ENCODE data around the gene ANO9. TPM values are rescaled to one million over a fixed set of nuclear protein-coding genes. Genes with fewer than 3 reads are reported as not detected.

Gene ANO9
- total and polyA plus RNA-seq, 10 donors, result 10.2 to 53.8 (median 26.3) TPM

DNA sequence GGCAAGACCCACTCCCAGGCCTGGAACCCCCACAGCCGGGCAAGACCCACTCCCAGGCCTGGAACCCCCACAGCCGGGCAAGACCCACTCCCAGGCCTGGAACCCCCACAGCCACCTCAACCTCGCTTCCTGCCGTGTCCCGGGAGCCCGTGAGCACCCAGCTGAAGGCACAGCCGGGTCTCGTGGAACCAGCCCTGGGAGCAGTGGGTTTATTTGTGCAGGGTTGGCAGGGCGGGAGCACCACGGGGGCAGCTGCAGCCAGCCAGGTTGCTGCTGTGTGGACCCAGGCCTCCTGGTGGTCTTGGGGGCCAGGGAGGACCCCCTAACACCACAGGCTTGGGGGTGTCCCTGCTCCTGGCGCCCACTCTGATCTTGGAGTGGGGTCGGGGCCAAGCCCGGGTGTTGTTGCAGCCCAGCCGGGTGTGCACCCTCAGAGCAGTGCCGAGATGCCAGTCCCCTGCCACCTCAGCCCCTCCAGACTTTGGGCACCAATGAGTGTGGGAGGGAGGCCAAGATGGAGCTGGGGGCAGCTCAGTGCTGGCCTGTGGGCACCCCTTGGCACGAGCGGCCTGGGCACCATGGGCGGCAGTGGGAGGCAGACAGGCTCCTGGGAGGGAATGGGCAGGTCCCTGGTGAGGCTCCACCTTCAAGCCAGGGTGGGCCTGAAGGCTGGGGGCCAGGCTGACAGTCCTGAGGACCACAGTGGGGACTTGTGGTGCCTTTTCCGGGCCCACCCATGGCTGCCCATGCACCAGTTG, 56.0 kb downstream of the ANO9 start:
- H3K27ac ChIP-seq, result peak overlapping the region in 1 of 8 donors; percentile 21
- intact Hi-C loops (cut with DNase I; ENCODE audit: low total_unique reads), result no loop called here
- WGBS, 5 donors, result 74 to 100% (median 93%) methylated on average over 9 to 19 of the region's 19 CpGs
- no peak for DNase-seq
- peaks cover 0 to 24% (median 21%) of the 10 kb centered on the region in 8 donors for H3K9me3 ChIP-seq
- H3K4me3 ChIP-seq, result no peak overlapping the region
- H3K27me3 ChIP-seq (replicated peaks in 1 of 7), result peaks cover 0 to 15% (median 4%) of the 10 kb centered on the region in 7 donors
- TF ChIP-seq, protein P1, sequence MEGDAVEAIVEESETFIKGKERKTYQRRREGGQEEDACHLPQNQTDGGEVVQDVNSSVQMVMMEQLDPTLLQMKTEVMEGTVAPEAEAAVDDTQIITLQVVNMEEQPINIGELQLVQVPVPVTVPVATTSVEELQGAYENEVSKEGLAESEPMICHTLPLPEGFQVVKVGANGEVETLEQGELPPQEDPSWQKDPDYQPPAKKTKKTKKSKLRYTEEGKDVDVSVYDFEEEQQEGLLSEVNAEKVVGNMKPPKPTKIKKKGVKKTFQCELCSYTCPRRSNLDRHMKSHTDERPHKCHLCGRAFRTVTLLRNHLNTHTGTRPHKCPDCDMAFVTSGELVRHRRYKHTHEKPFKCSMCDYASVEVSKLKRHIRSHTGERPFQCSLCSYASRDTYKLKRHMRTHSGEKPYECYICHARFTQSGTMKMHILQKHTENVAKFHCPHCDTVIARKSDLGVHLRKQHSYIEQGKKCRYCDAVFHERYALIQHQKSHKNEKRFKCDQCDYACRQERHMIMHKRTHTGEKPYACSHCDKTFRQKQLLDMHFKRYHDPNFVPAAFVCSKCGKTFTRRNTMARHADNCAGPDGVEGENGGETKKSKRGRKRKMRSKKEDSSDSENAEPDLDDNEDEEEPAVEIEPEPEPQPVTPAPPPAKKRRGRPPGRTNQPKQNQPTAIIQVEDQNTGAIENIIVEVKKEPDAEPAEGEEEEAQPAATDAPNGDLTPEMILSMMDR (IDR thresholded peaks at IDR 0.05 in 8 of 11, conservative IDR thresholded peaks at IDR 0.05 in 3 of 11), result no peak
- TF ChIP-seq POLR2A (IDR thresholded peaks at IDR 0.05), result no peak
- TF ChIP-seq POLR2AphosphoS5 (IDR thresholded peaks at IDR 0.05), result no peak
- no peaks in the 10 kb centered on the region for H3K36me3 ChIP-seq
- no peaks in the 10 kb centered on the region for H3K4me1 ChIP-seq

DNA sequence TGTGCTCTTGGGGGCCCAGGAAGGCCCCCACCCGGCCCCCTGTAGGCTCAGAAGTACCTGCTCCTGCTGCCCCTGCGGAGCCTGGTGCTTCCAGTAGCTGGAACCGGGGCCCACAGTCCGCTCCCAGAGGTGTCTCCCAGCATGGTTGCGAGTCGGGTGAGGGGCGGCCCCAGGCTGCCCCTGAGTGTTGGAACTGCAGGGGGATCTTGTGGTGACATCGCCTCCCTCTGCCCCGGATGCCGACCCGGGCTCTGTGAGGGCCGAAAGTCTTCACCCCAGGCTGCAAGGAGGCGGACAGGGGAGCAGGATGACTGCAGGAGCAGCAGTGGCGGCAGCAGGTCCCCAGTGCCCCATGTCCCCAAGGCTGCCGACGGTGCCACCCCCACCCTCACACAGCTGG, 57.3 kb downstream of the ANO9 start:
- intact Hi-C loops (cut with DNase I; ENCODE audit: low total_unique reads), result no loop called here
- H3K4me3 ChIP-seq, result no peak overlapping the region
- H3K27me3 ChIP-seq (replicated peaks in 1 of 7), result peaks cover 0 to 27% (median 11%) of the 10 kb centered on the region in 7 donors
- no peak overlapping the region for H3K27ac ChIP-seq
- no peak for TF ChIP-seq POLR2A (IDR thresholded peaks at IDR 0.05)
- TF ChIP-seq, protein P1 (IDR thresholded peaks at IDR 0.05 in 8 of 11, conservative IDR thresholded peaks at IDR 0.05 in 3 of 11), result no peak
- no peak for TF ChIP-seq POLR2AphosphoS5 (IDR thresholded peaks at IDR 0.05)
- H3K9me3 ChIP-seq, result peaks cover 0 to 24% (median 21%) of the 10 kb centered on the region in 8 donors
- H3K36me3 ChIP-seq, result no peaks in the 10 kb centered on the region
- WGBS, 5 donors, result 89 to 97% (median 91%) methylated on average over 10 to 16 of the region's 16 CpGs; no CpG with 5 or more reads in 1 of the 5 donors
- no peaks in the 10 kb centered on the region for H3K4me1 ChIP-seq
- no peak for DNase-seq

GRCh38 chr11:383431-383830, 58.4 kb downstream of the ANO9 start:
- Histone ChIP-seq H3K27ac (no peak overlapping the region), H3K36me3 (no peaks in the 10 kb centered on the region), H3K4me1 (no peaks in the 10 kb centered on the region), H3K9me3 (peaks cover 0 to 24% (median 21%) of the 10 kb centered on the region in 8 donors), H3K4me3 (no peak overlapping the region), H3K27me3 (replicated peaks in 1 of 7) (peaks cover 0 to 38% (median 11%) of the 10 kb centered on the region in 7 donors)
- no peak for DNase-seq
- WGBS, 5 donors, result 90 to 93% (median 91%) methylated on average over 14 of the region's 14 CpGs
- TF ChIP-seq, protein P1 (IDR thresholded peaks at IDR 0.05 in 8 of 11, conservative IDR thresholded peaks at IDR 0.05 in 3 of 11), result no peak
- TF ChIP-seq POLR2A (IDR thresholded peaks at IDR 0.05) (no peak), POLR2AphosphoS5 (IDR thresholded peaks at IDR 0.05) (no peak)
- intact Hi-C loops (cut with DNase I; ENCODE audit: low total_unique reads), result no loop called here

- TF ChIP-seq, protein P1 (IDR thresholded peaks at IDR 0.05 in 8 of 11, conservative IDR thresholded peaks at IDR 0.05 in 3 of 11), result no peak
- no peaks in the 10 kb centered on the region for H3K36me3 ChIP-seq
- no peak for DNase-seq
- H3K4me3 ChIP-seq, result no peak overlapping the region
- H3K9me3 ChIP-seq, result peaks cover 0 to 17% (median 16%) of the 10 kb centered on the region in 8 donors
- H3K27ac ChIP-seq, result no peak overlapping the region
- intact Hi-C loops (cut with DNase I; ENCODE audit: low total_unique reads), result no loop called here
- peaks cover 0 to 43% (median 11%) of the 10 kb centered on the region in 7 donors for H3K27me3 ChIP-seq (replicated peaks in 1 of 7)
- WGBS, 5 donors, result 31 to 41% (median 34%) methylated on average over 10 to 11 of the region's 11 CpGs
- H3K4me1 ChIP-seq, result no peaks in the 10 kb centered on the region
Measured at GRCh38 chr11:382081-382629, 59.7 kb downstream of the ANO9 start.

All from spleen (tissue), 11 donors.